HG03159 (cell line): ENCODE measurements around the gene RBM4.
A peak's percentile ranks its signal among the peaks of the same experiment; 100 is the strongest.
"Not testable (repeated sequence)": the region's sequence is repeated elsewhere in the genome, so short reads cannot be mapped to it uniquely, and the experiment has no call there.

Source experiments
- ATAC-seq: cut with Tn5 transposase; IDR thresholded peaks from one replicate; pipeline ENCODE4 v1.9.1; 2021; ENCODE audit warnings: mild to moderate bottlenecking, moderate library complexity; ENCODE audit not compliant: unreplicated experiment

The RBM4 gene

GRCh38 chr11:66616379-66617154 lies 21.9 kb upstream of the RBM4 start, which contains the start of gene RBM14:
TSS of gene RBM14 (plus strand) at chr11:66616630. CDS start at chr11:66616721, 91 bp downstream.
- peak; percentile 85 for ATAC-seq

- no peak for ATAC-seq
These were observed 21.2 kb upstream of the RBM4 start for GRCh38 chr11:66617155-66617834.

GRCh38 chr11:66619080-66619554 lies 19.4 kb upstream of the RBM4 start:
- ATAC-seq: no peak

GRCh38 chr11:66624450-66624849 lies 14.1 kb upstream of the RBM4 start:
- no peak for ATAC-seq

- no peak for ATAC-seq
These were observed 13.3 kb upstream of the RBM4 start for GRCh38 chr11:66625041-66625751.

- ATAC-seq: no peak
These were observed 12.8 kb upstream of the RBM4 start for GRCh38 chr11:66625752-66626149.

- ATAC-seq: no peak
These were observed 12.1 kb upstream of the RBM4 start for GRCh38 chr11:66626382-66626781.

- no peak for ATAC-seq
These were observed 11.6 kb upstream of the RBM4 start for GRCh38 chr11:66626926-66627325.

GRCh38 chr11:66628061-66628603 lies 10.4 kb upstream of the RBM4 start:
- ATAC-seq: no peak

GRCh38 chr11:66629356-66629755 lies 9.1 kb upstream of the RBM4 start:
- no peak for ATAC-seq

GRCh38 chr11:66631883-66632282 lies 6.6 kb upstream of the RBM4 start:
- ATAC-seq: no peak

GRCh38 chr11:66632952-66633351 lies 5.6 kb upstream of the RBM4 start:
- no peak for ATAC-seq

GRCh38 chr11:66636411-66636810 lies 2.1 kb upstream of the RBM4 start:
- ATAC-seq: no peak

GRCh38 chr11:66637557-66638176 lies 836 bp upstream of the RBM4 start:
- ATAC-seq: no peak

GRCh38 chr11:66639066-66639813 lies 737 bp downstream of the RBM4 start:
- no peak for ATAC-seq

- not testable (repeated sequence) for ATAC-seq
These were observed 1.4 kb downstream of the RBM4 start for GRCh38 chr11:66639814-66640340.

- no peak for ATAC-seq
These were observed 3.3 kb downstream of the RBM4 start for GRCh38 chr11:66641834-66642233.

- ATAC-seq: no peak
These were observed 5.4 kb downstream of the RBM4 start for GRCh38 chr11:66643745-66644437.

- no peak for ATAC-seq
These were observed 8.3 kb downstream of the RBM4 start for GRCh38 chr11:66646828-66647227.
